NB4 (cell line): ENCODE data around the gene UGT1A7.
A peak's percentile ranks its signal among the peaks of the same experiment; 100 is the strongest.

Source experiments
- DNase-seq: peaks from one replicate; pipeline ENCODE4 v3.0.0; 2010; ENCODE audit warnings: low read depth
- H3K4me3 ChIP-seq: one replicate; pipeline ENCODE4 v1.5.1; 2011; ENCODE audit warnings: mild to moderate bottlenecking, low read depth, low read length, moderate library complexity
- MAX ChIP-seq: IDR thresholded peaks from 2 replicates; pipeline ENCODE4 v1.6.1; 2011; ENCODE audit warnings: low read depth, low read length
- MYC ChIP-seq: IDR thresholded peaks from 2 replicates; pipeline ENCODE4 v1.6.1; 2011; ENCODE audit warnings: low read depth, low read length
- POLR2A ChIP-seq: IDR thresholded peaks from 2 replicates; pipeline ENCODE4 v1.6.1; 2011; ENCODE audit warnings: mild to moderate bottlenecking; ENCODE audit not compliant: insufficient read length; ENCODE audit errors: extremely low read depth
- TF ChIP-seq, protein P1 (sequence below): IDR thresholded peaks from one replicate; pipeline ENCODE4 v1.5.1; 2012; ENCODE audit warnings: low read depth, low read length

The UGT1A7 gene

DNA sequence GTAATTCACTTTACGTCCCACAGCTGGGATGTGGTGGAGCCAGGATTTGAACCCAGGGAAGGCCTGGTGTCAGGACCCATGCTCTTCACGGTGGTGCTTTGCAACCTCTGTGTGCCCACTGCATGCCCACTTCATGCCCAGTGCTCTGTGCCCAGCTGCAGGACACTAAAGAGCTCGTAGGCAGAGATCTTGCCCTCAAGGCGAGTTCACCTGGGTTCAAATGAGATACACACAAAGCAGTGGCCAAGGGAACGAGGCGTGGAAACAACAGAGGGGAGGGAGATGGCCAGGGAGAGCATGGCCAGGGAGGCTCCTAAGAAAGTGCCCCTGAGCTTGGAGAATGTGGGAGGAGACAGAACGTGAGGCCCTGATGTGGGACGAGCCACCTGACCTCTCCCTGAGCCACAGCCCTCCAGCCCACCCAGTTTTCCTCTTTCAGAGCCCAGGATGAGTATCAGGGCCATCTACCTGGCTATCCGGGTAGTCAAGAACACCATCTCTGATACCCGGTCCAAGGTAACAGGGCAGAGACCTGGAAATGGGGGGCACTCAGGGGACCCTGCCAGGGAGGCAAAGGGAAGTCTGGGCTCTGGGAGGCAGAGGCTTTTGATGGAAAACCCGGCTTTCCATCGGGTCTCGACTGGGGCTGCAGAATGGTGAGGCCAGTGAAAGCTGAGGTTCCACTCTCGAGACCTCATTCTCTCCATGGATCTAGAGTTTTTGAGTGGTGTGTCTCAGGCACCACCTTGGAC lies 116.8 kb downstream of the UGT1A7 start:
- TF ChIP-seq, protein P1, sequence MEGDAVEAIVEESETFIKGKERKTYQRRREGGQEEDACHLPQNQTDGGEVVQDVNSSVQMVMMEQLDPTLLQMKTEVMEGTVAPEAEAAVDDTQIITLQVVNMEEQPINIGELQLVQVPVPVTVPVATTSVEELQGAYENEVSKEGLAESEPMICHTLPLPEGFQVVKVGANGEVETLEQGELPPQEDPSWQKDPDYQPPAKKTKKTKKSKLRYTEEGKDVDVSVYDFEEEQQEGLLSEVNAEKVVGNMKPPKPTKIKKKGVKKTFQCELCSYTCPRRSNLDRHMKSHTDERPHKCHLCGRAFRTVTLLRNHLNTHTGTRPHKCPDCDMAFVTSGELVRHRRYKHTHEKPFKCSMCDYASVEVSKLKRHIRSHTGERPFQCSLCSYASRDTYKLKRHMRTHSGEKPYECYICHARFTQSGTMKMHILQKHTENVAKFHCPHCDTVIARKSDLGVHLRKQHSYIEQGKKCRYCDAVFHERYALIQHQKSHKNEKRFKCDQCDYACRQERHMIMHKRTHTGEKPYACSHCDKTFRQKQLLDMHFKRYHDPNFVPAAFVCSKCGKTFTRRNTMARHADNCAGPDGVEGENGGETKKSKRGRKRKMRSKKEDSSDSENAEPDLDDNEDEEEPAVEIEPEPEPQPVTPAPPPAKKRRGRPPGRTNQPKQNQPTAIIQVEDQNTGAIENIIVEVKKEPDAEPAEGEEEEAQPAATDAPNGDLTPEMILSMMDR = no peak
- TF ChIP-seq MAX = no peak
- TF ChIP-seq MYC = no peak
- TF ChIP-seq POLR2A = no peak
- no peak overlapping the region for H3K4me3 ChIP-seq
- DNase-seq = no peak

DNA sequence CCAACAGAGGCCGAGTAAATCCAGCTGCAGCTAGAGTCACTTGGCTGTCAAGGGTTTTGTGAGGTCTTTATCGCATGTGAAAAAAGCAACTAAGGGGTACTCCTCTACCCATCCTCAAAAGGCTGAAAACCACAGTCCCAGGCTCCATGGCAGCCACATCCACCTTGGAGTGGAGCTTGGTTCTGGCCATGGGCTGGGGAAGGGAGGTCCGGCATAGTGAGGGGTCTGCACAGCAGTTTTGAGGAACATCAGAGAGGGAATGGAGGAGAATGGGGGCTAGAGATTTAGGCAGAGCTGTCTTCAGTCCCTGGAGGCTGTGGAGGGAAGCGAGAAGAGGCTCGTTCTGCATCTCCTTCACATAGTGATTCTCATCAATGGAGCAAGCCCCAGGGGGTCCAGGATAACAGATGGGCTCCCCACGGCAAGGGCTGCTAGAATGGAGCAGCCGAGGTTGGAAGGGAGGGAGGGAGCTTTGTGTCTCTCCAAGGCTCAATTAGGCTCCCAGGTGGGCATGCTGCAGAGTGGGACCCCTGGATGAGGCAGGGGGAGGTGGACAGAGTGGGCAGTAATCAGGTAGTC lies 117.5 kb downstream of the UGT1A7 start:
- no peak for DNase-seq
- TF ChIP-seq POLR2A = no peak

GRCh38 chr2:233799716-233800115 lies 118.0 kb downstream of the UGT1A7 start:
- TF ChIP-seq MAX (no peak), MYC (no peak), POLR2A (no peak)
- TF ChIP-seq, protein P1 = no peak
- H3K4me3 ChIP-seq = no peak overlapping the region
- DNase-seq = no peak

More for the DNA sequence above, 117.5 kb downstream of the UGT1A7 start:
- H3K4me3 ChIP-seq = no peak overlapping the region

DNA sequence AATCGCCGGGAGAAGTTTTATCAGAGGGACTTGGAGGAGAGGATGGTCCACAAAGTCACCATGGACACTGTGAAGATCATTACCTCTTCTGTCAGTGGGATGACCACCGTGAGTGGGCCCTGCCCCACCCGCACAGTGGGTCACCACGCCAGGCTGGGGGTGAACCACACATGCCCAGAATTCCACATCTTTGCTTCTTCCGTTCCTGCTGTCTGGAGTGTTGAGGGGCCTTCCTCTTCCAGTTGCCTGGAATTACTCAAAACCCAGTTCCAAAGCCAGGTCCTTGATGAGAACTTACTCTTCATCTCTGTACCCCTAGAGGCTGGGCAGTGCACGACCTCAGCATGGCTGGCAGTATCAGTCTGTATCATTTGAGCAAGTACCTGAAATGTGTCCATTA lies 118.5 kb downstream of the UGT1A7 start:
- H3K4me3 ChIP-seq = no peak overlapping the region
- DNase-seq = no peak
- TF ChIP-seq MAX = no peak
- TF ChIP-seq, protein P1 = no peak

DNA sequence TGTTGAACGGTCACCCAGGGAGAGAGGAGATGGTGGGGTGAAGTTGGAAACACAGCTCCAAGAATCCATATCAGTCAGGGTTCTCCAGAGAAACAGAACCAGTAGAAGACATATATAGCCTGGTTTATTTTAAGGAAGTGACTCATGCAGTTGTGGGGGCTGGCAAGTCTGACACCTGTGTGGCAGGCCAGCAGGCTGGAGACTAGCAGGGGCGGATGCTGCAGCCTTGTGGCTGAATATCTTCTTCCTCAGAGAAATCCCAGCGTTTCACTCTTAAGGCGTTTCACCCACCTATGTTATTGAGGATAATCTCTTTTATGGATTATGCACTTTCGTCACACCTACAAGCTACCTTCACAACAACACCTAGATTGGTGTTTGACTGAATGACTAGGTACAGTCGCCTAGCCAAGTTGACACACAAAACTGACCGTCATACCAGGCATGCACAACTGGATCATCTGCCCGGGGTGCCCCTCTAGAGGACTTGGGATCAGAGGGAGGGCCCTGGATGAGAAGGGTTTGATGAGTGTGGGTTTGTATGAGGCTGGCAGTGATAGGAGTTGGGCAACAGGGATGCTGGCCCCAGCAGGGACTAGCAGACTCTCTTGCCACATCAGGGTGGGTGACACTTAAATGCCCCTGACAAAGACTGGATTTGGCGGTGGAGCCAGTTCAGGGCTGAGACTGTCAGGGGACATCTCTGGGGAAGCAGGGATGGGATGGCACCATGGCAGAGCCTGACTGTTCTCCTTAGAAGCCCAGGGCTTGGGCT lies 119.8 kb downstream of the UGT1A7 start:
- DNase-seq = peak; percentile 24
- TF ChIP-seq, protein P1 = no peak
- TF ChIP-seq POLR2A (no peak), MYC (no peak), MAX (no peak)
- no peak overlapping the region for H3K4me3 ChIP-seq

GRCh38 chr2:233802132-233802815 lies 120.6 kb downstream of the UGT1A7 start:
- DNase-seq = no peak
- no peak overlapping the region for H3K4me3 ChIP-seq
- TF ChIP-seq, protein P1 = no peak
- TF ChIP-seq POLR2A = no peak
- TF ChIP-seq MAX = no peak
- TF ChIP-seq MYC = no peak
